ENCODE results near the gene PDSS2. TPM values are rescaled to one million over a fixed set of nuclear protein-coding genes. Genes with fewer than 3 reads are reported as not detected.

The PDSS2 gene
- total RNA-seq, 1 experiment from 2014 or later: 12.1 TPM

GRCh38 chr6:107103082-107103481, 356.3 kb downstream of the PDSS2 start:
- Histone ChIP-seq H3K27me3 (ENCODE audit: insufficient read depth, low read length) (no peaks in the 10 kb centered on the region), H3K4me2 (ENCODE audit: insufficient read depth, insufficient read length, low read length) (no peak overlapping the region), H3K79me2 (ENCODE audit: insufficient read depth, low read length) (peaks cover 1% of the 10 kb centered on the region; the same call in 1 of the 2 replicates), H2BK15ac (ENCODE audit: low read depth, low read length) (no peak overlapping the region), H3K4me1 (ENCODE audit: insufficient read depth, low read length) (peaks cover 18% of the 10 kb centered on the region), H2AK5ac (ENCODE audit: insufficient read length, low read length) (no peak overlapping the region), H3K9ac (ENCODE audit: extremely low read depth, insufficient read length, low read length) (no peak overlapping the region), H3K79me1 (ENCODE audit: insufficient read depth, low read depth, low read length, poor library complexity, severe bottlenecking) (peaks cover 2% of the 10 kb centered on the region), H3T11ph (ENCODE audit: low read length) (no peak overlapping the region), H4K20me1 (ENCODE audit: control insufficient read depth, insufficient read depth, insufficient read length) (no peaks in the 10 kb centered on the region), H2BK5ac (ENCODE audit: insufficient read length, low read length) (no peak overlapping the region), H3K56ac (ENCODE audit: insufficient read length, low read depth, low read length) (no peak overlapping the region), H3K23ac (ENCODE audit: insufficient read length, low read depth, low read length) (no peak overlapping the region), H2BK20ac (ENCODE audit: low read depth, low read length, poor library complexity, severe bottlenecking) (no peak overlapping the region), H2BK120ac (ENCODE audit: low read depth, low read length, poor library complexity, severe bottlenecking) (no peak overlapping the region), H3K9me3 (ENCODE audit: control insufficient read depth, low read depth, low read length) (no peaks in the 10 kb centered on the region), H2AFZ (ENCODE audit: low read length) (no peak overlapping the region), H4K5ac (ENCODE audit: insufficient read length, low read depth, low read length) (no peak overlapping the region), H3K27ac (ENCODE audit: insufficient read length, low read depth, low read length) (no peak overlapping the region), H3K4ac (ENCODE audit: low read depth, low read length) (no peak overlapping the region), H3K14ac (ENCODE audit: insufficient read depth, low read length) (no peak overlapping the region), H3K23me2 (ENCODE audit: insufficient read length, low read depth, low read length, poor library complexity, severe bottlenecking) (no peaks in the 10 kb centered on the region), H2BK12ac (ENCODE audit: insufficient read length, low read depth, low read length) (no peak overlapping the region), H4K91ac (ENCODE audit: insufficient read length, low read depth, low read length) (no peak overlapping the region), H3K18ac (ENCODE audit: insufficient read length, low read depth, low read length) (no peak overlapping the region), H4K8ac (replicated peaks; ENCODE audit: insufficient read length, low read depth, low read length) (no peak overlapping the region)
- Mint-ChIP-seq H3K27ac (peak overlapping the region; percentile 47 to 75 (median 63); a peak in 6 of 7 replicates), H3K4me1 (peaks cover 53 to 55% of the 10 kb centered on the region in 2 experiments), H3K27me3 (ENCODE audit: low read depth) (no peaks in the 10 kb centered on the region), H3K4me3 (peak overlapping the region in 1 of 2 experiments; percentile 23; a peak in 1 of 5 replicates), H3K36me3 (ENCODE audit: insufficient read depth in 1 of 3, low read depth in 3 of 3) (peaks cover 0 to 29% (median 14%) of the 10 kb centered on the region in 3 experiments; a peak in 6 of 7 replicates), H3K9me3 (no peaks in the 10 kb centered on the region)
- TF ChIP-seq CTCF (conservative IDR thresholded peaks at IDR 0.05): no peak
- WGBS (ENCODE audit: extremely low coverage, insufficient read length, low lambda C conversion rate): no CpG with 5 or more reads among the region's 6 CpGs
- DNase-seq: peak; percentile 76

Other genes with a start within 250 kb of the PDSS2 start
- 3.8 and 4.3 TPM in 2 replicates for gene SOBP, start 30.6 kb upstream of the PDSS2 start, total RNA-seq (2021)